GM18867 (cell line): ENCODE results near the gene PLCD1.
"Not testable (repeated sequence)": the region's sequence is repeated elsewhere in the genome, so short reads cannot be mapped to it uniquely, and the experiment has no call there.

Source experiments
- ATAC-seq: cut with Tn5 transposase; IDR thresholded peaks from one replicate; pipeline ENCODE4 v1.9.1; 2021; ENCODE audit warnings: mild to moderate bottlenecking, moderate library complexity; ENCODE audit not compliant: unreplicated experiment

Gene PLCD1

DNA sequence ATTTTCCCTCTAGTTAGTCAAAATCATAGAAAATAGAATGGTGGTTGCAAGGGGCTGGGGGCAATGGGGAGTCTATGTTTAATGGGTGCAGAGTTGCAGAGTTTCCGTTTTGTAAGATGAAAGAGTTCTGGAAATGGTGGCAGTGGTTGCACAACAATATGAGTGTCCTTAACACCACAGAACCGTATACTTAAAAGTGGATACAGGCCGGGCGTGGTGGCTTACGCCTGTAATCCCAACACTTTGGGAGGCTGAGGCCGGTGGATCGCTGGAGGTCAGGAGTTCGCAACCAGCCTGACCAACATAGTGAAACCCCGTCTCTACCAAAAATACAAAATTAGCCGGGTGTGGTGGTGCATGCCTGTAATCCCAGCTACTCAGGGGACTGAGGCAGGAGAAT is 41.1 kb downstream of the PLCD1 start:
- ATAC-seq: not testable (repeated sequence)

DNA sequence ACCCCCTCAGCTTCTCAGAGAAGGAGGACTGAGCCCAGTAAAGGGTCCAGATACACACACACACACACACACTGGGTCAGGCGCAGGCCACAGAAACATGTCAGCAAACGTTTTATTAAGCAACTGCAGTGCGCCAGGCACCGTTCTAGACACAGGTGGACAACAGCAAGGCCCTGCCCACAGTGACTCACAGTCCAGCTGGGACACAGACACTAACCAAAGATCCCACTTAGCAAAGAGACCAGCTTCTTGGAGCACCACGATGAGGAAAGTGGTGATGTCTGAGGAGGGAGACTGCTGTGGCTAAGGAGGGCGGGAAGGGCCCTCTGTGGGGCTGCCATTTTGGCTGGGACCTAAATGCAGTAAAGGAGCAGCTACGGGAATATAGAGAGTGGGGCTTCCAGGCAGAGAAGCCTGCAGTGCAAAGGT is 41.7 kb downstream of the PLCD1 start:
- no peak for ATAC-seq

DNA sequence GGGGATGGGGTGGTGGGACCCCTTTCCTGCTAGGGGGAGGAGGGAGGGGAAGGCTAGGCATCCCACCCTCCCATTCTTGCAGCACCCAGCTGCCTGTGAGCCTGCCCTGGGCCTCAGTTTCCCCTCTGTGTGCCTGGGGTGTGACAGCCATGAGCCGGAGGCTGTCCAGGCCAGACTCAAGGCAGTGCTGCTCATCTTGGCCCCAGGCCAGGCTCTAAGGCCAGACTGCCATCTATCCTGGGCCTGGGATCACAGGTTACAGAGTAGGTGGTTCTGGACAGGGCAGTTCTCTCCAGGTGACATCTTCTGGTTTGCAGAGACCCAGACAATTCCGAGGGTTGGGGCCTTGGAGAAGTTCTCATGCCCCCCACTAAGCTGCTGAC is 42.1 kb downstream of the PLCD1 start:
- ATAC-seq: no peak

DNA sequence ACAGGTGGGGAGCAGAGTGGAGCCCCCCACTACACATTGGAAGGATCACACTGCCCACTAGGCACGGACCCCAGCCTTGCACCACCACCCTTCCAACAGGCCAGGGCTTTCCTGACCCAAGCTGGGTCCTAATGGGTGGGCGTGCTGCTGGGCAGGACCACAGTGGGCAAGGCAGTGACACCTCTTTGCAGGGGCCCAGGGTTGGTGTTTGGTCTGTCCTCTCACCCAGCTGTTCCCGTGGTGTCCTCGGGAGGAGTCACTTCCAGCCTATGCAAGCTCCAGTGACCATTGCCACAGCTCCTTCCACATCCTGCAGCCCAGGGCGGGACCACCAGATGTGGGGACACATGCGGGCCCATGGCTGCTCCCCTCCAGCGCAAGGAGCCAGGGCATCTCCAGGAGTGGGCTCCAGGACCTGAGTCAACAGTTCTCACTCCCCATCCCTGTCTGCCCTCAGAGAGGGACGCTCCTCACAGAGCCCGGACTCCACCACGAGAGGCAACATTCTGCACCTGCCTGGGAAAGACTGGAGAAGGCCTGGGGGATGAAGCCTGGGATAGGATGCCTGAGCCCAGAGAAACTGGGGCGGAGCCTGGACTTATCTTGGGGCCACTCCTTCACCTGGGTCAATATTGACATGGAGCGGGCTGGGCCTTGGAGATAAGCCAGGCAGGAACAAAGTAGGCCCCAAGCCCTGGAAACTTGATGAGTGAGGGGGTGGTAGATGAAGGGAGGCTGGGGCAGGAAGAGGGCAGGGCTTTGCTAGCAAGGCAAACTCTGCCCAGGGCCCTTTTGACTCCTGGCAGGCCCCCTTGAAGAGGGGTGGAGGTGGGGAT is 42.7 kb downstream of the PLCD1 start:
- ATAC-seq: no peak

DNA sequence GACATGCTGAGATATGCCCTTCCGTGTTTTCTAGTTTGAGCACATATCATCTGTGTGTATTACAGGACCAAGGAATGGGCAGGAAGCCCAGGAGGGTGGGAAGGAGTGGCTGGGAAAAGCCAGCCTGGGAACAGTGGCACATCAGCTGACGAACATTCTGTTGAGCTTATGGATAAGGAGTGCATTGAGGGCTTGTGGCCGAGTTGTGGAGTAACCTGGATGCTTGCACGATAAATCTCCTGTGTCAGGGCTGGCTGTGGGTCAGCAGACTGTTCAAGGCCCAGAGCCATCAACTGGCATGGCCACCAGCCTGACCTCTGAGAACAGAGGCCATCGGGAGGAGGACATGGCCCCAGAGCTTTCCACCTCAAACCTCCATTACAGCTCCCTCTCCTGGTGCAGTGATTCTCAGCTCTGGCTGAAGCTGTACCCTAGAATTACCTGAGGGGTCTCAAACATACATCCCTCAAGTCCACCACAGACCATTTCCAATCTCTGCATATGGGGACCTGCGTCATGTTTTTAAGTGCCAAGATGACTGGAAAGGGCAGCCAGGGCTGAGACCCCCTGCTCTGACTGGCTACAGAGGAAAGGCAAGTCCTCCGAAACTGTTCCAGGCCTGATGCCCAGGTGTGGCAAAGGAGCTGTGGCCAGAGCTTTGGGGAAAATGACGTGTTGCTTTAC is 43.7 kb downstream of the PLCD1 start:
- ATAC-seq: no peak

DNA sequence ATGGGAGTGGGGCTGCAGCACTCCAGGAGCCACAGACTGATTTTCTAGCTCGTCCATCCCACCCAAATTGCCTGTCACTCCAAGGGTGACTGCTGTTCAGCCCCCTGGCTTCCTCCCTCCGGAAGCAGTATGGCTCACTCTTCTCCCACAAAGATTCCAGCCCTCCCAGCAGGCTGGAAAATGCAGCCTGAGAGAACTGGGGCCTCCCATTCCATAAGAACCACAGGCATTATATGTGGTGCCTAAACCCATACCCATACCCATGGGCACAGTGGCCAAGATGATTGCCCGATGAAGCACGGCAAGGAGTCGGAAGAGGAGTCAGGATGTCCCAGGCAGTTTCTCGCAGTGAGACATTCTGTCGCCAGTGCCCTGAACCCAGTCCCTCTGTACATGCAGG is 44.8 kb downstream of the PLCD1 start:
- no peak for ATAC-seq

DNA sequence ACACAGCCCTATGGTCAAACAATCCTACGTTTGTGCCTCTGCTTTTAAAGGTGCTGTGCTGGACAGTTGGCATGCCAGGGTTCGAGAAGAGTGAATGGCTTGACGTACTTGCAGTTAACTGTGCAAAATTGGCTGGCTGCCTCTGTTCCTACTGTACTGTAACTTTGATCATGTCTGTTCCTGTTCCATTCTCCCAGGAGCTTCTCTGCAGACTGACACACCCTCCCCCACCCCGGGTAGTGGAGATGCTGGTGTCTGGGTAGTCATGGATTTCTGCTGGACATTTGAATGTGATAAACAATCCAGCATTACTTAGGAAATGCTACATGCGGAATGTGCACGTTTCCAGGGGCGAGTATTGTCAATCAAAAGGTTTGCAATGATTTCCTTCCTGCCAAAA is 45.4 kb downstream of the PLCD1 start:
- ATAC-seq: no peak

DNA sequence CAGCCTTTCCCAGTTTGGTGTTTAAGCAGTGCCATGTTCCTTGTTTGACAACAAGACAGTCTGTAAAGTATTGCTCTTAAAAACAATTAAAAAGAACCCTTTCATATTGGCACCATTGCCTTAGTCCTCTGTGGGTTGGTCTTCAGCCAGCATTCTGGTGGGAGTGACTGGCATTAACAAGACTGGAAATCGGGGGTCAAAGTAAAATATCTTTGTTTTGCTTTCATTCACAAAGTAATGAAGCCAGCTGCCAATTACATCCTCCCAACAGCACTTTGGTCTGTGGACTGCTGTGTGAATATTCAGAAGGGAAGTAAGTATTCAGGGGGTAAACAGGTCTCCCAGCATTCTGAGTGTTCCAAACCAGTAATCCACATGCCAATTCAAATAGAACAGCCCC is 47.1 kb downstream of the PLCD1 start:
- ATAC-seq: no peak

DNA sequence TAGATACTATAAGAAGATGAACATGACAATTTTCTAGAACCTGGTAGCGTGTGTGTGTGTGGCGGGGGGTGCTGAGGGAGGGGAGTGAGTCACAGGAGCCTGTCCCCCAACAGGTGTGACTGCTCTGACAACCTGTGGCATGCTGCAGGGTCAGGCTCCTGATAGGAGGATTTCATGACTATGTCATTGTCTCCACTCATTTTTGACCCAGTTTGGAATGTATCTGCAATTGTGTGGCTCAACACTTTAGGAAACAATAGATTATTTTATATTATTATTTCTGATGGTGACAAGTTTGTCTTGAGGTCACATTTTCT is 48.1 kb downstream of the PLCD1 start:
- no peak for ATAC-seq

DNA sequence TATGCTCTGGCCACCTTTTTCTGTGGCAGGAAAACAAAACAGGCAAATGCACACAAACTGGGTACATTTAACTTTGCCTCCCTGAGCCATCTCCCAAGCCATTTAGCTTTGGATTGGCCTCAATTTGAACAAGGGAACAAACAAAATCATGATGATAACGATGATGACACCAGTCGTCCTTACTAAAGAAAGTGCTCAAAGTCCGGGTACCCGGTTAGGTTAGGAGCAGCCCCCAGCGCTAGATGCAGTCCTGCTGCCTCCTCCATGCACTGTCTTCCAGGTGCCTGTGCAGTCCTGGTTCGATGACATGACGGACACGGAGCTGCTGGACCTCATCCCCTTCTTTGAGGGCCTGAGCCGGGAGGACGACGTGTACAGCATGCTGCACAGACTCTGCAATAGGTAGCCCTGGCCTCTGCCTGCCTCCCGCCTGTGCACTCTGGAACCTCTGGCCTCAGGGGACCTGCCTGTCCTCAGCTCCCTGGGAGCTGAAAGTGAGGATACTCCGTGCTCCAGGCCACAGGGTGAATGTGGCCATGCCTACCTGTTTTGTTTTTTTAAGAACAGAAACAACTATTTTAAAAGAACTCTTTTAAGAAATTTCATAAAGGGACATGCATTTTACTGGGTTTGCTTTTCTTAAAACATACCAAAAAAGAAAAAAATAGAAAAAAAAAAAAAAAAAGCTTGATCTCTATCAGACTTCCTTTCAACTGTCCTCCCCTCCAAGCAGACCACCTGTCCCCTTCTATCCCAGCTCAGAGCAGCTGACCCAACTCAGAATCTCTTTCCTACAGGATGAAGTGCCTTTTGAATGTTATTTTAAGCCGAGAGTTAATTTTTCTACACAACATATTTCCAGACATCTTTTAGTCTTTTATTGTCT is 48.7 kb downstream of the PLCD1 start:
- ATAC-seq: no peak

DNA sequence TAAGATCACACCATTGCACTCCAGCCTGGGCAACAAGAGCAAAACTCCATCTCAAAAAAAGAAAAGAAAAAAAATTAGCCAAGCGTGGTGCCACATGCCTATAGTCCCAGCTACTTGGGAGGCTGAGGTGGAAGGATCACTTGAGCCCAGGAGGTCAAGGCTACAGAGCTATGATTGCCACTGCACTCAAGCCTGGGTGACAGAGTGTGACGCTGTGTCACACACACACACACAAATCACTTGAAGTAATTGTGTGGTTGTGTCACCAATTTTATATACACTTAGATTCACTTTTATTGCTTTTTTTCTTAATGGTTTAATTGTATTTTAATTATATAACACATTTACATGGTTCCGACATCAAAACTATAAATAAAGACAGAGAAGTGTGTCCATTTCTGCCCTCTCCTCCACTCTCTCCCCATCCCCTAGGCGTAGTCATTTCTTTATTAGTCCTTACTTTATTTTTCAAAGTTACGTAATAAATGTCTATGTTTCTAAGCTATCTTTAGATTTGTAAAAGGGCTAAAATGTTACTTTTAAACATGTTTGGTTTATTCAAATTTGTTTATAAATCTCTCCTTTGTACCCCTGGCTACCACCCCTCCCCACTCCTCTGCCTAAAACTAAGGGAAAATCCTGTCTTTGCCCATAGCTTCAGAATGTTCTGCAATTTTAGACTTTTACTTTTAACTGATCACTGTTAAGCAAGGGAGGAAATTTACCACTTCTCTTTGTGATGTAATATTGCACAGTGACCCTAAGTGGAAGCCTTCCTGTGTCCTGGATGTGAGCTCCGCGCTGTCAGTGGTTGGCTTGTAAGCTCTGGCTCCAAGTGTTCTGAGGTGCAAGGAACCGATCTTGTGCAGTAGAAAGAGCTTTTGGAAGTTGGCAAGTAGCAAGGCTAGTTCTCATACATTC is 49.6 kb downstream of the PLCD1 start:
- no peak for ATAC-seq

DNA sequence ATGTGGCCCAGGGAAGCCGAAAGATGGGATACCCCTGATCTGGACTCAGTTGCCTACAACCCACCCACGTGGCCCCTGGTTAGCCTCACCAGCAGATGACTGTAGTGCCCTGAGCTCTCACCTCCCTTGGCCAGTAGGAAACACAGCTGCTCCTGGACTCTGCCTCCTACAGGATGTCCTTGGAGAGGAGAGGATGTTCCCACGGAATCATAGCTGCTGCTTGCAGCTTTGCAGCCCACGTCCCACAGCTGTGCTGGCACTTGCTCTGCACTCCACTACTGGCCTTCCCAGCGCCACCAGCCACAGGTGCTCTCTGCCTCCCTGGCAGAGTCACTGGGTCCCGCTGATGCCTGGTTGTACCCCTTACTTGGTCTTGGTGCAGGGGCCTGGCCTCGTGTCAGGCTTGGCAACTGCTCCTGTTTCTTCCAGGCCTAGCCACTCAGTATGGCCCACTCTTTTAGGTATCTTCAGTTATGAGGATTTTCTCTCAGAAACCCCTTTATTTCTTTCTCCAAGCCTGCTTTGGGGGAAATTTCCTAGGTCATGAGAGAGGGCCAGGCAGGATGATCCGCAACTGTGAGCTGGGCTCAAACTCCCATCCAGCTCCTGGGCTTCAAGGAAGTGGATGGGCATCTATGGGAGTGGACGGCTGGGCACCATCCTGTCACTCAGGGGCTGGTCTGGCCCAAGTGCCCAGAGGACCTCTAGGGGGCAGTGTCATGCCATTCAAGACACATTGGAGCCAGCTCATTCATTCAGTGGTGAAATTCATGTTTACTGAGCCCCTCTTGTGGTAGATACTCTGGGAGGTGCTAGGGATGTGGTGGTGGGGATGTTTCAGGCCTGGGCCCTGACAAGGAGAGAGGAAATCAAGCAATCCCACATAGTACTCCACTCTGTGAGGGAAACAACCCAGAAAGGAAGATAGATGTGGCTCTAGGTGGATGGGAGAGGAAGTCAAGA is 55.0 kb downstream of the PLCD1 start:
- peak; percentile 94 for ATAC-seq

DNA sequence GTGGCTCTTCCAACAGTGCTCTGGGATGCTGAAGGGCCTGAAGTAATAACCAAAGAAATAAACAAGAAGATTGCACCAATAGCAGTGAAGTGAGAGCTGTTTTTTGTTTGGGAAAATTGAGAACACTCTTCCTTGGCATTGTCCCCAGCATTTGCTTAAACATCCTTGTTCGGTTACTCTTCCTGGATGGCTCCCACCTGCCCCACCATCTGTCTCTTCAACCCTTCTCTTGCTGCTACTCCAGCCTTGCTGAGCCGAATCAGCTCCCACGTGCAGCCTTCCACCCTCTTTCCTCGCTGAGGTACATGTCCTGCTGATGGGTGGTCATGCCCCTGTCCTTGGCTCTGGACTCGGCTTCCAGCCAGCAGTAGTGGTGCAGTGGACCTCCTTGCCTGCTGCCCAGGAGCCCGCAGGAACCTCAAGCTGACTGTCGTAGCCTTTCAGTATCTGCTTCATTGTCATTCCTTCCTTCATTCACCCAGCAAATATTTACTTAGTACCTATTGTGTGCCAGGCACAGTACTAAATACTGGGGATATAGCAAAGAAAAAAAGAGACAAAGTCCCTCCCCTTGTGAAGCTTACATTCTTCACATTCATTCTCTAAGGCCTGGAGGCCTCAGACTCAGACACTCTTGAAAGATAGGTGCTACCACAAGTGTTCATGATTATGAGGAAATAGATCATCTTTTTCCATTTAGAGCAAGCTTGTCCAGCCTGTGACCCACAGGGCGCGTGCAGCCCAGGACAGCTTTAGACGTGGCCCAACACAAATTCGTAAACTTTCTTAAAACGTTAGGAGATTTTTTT is 56.0 kb downstream of the PLCD1 start:
- ATAC-seq: no peak

DNA sequence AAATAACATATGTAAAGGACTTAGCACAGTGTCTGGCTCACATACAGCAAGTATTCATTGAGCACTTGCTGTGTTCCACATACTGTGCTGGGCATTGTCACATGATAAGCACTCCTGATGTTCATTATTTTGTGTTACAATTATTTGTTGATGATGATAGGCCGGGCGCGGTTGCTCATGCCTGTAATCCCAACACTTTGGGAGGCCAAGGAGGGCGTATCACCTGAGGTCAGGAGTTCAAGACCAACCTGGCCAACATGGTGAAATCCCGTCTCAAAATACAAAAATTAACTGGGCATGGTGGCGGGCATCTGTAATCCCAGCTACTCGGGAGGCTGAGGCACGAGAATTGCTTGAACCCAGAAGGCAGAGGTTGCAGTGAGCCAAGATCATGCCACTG is 57.4 kb downstream of the PLCD1 start:
- not testable (repeated sequence) for ATAC-seq

DNA sequence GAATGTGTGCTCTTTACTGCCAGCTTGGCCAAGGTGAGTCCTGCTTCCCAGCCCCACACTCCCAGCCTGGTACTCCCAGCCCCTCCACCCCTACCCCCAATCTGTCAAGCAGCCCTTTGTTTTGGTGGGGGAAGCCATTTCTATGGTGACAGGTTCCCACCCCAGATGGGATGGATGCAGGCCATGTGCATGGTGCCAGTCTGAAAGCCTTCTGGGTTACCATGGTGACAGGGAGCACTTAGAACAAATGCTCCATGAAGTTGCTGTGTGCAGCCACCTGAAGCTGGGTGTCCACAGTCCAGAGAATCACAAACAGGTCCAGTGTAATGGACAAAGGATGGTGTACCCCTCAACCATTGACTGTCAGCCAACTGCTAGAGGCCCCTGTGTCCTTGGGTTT is 58.0 kb downstream of the PLCD1 start:
- ATAC-seq: no peak

DNA sequence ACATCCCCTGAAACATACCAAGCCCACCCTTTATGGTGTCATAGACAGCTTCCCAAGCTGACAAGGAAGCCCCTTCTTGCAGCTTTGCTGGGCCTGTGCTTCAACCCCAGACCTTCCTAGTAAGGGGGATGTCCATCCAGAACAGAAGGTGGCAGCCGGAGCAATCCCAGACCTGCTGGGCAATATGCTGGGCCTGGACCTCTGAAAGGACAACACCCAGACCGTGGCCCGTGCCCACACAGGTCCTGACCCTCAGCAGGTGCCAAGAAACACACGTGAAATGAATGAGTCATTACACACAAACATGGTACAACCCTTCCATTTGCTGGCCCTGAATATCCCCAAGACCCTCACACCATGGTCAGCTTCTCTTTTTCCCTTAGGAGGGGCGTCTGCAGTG is 58.6 kb downstream of the PLCD1 start:
- ATAC-seq: no peak

DNA sequence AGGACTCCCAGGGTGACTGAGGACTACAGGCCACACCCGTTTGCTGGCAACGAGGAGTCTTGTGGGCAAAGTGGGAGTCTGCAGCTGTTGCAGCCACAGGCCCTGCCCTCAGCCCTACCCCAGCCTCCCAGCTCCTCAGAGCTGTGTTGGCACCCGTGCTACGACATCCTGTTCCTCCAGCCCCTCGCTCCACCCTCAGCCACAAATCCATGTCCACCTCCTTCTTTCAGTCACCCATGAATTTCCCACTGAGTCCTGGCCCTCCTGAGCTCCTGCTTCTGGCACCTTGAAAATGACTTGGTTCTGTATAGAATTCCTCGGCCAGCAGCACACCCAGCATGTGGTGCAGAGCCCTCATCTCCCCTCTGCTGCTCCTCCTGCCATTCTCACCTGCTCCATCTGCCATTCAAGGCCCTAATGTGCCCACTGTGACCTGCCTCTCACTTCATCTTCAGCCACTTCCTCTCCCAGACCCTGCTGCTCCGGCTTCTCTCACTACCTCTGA is 59.8 kb downstream of the PLCD1 start:
- no peak for ATAC-seq

DNA sequence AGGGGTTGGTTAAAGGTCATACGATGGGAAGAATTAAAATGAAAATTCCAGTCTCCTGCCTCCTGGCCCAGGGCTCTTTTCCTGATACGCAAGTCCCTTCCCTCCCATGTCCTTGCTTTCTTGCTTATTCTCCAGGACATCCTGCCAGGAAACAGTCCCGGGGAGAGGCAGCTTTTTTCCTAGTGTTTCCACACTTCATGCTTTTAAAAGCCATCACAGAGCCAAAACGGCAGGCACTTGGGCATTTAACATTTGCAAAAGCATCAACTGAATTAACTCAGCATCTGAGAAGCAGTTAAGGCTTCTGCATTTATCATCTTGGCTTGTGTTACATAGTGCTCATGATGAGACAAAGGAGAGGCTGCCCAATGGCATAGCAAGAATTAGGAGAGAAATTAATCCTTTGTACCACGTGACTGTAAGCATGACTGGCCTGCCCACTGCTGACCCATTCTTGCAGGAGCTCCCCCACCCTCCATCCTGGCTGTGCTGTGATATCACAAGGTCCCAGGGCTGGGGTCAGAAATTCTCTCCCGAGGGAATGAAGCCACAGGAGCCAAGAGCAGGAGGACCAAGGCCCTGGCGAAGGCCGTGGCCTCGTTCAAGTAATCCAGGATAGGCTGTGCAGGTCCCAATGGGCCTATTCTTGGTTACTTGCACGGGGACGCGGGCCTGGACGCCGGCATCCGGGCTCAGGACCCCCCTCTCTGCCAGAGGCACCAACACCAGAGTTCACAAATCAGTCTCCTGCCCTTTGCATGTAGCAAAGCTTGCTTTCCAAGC is 60.4 kb downstream of the PLCD1 start:
- ATAC-seq: no peak
